ENCODE results near the gene CLIP1. TPM values are rescaled to one million over a fixed set of nuclear protein-coding genes. Genes with fewer than 3 reads are reported as not detected.
"Not testable (repeated sequence)": the region's sequence is repeated elsewhere in the genome, so short reads cannot be mapped to it uniquely, and the experiment has no call there.

The CLIP1 gene
- total RNA-seq (69.2 TPM), polyA plus RNA-seq (53.4 TPM)

DNA sequence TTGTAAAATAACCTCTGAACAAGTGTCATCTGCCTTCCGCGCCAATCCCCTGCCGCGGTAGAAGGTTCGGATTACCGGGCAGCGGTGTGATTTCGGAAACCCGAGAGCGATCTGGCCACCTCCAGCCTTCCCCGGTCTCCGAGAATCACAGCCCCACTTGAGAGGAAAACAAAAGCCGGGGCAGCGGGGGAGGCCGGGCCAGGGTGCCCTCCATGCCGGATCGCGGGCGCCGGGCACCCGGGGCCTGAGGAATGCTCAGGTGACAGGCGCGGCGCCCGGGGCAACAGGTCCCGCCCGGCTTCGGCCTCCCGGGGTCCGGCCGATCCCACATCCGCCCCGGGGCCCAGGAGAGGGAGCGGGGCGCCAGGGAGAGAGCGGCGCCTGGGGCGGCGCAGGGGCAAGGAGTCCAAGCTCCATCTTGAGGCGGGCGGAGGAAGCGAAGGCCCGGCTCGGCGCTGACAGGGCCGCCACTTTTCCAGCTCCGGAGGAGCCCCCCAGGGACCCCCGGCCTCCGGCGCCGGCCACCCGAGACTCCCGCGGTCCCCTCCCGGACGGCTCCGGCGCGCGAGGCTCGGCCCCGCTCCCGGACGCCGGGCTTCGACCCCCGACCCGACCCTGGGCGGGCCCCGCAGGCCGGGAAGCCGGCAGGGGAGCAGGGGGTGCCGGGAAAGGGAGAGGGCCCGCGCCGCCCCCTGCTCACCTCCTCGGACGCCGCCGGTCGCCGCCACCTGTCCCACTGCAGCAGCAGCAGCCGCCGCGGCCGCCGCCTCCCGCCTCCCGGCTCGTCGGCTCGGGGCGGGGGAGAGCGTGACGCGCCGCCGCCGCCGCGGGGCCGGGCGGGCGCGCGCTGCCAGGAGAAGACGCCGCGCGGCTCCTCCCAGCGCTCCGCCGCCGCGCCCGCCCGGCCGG is at the start of gene CLIP1:
TSS of gene CLIP1 (minus strand) at position 849 of the 909 bp plus-strand sequence. CDS start 42,217 bp downstream, outside the sequence.
- no peak for DNase-seq (ENCODE audit: extremely low spot score)
- no peaks in the 10 kb centered on the region for H3K4me1 ChIP-seq (ENCODE audit: insufficient read depth)
- H3K4me3 ChIP-seq (ENCODE audit: low read depth, low read length) = peak within 1 kb of the TSS; percentile 92
- under 1% methylated on average over 114 of the region's 118 CpGs for WGBS
- H3K36me3 ChIP-seq (ENCODE audit: insufficient read depth) = no peaks in the 10 kb centered on the region
- H3K27ac ChIP-seq (ENCODE audit: low read depth) = peak within 1 kb of the TSS; percentile 92

DNA sequence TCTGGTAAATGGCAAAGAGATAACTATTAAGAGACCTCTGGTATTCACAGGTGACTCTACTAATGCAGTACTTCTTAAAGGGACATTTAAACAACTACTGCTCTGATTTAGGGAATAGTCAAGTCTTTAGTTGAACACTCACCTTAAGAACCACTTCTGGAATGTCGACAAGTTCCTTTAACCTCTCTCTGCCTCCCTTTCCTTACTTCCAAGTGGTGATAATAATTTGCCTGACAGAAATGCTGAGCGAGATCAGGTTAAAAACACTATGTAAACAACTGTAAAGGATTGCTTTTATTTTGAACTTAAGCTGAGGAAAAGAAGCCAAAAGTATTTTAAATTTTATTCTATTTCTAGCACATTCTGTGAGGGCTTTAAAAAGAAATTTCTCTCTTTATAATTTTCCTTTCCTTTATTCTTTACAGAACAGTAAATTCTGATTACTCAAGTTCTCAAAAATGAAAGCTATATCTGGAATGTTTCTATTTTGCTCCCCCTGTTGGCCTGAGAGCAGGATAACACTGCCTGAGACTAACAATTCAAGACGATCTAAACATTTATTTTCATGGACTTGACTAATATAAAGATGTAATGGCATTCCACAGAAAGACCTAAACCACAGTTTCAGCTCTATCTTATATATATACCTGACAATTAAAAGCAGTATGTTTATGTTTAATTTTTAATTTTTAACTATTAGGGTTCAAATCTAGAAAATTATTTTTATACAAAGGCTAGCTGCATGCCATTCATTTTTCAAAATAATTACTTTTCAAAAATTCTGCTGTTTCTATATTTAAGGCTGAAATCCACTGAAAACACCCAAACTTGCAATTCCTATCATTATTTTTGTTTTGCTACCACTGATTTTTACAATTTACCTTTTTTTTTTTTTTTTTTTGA is 49.1 kb upstream of the CLIP1 start:
- no peaks in the 10 kb centered on the region for H3K4me1 ChIP-seq (ENCODE audit: insufficient read depth)

DNA sequence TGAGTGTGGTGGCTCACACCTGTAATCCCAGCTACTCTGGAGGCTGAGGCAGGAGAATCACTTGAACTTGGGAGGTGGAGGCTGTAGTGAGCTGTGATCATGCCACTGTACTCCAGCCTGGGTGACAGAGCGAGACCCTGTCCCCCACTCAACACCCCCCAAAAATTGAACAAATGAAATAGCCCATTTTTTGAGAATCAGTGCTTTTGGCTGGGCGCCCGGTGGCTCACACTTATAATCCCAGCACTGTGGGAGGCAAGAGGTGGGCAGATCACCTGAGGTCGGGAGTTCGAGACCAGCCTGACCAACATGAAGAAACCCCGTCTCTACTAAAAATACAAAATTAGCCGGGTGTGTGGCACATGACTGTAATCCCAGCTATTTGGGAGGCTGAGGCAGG is 48.1 kb upstream of the CLIP1 start:
- not testable (repeated sequence) for H3K27ac ChIP-seq (ENCODE audit: low read depth); H3K4me1 ChIP-seq (ENCODE audit: insufficient read depth); H3K4me3 ChIP-seq (ENCODE audit: low read depth, low read length); H3K36me3 ChIP-seq (ENCODE audit: insufficient read depth); DNase-seq (ENCODE audit: extremely low spot score)
- WGBS = 93% methylated on average over 7 of the region's 7 CpGs

More for the DNA sequence above, 49.1 kb upstream of the CLIP1 start:
- peaks cover 5% of the 10 kb centered on the region for H3K36me3 ChIP-seq (ENCODE audit: insufficient read depth)
- no peak overlapping the region for H3K4me3 ChIP-seq (ENCODE audit: low read depth, low read length)
- peak overlapping the region; percentile 59 for H3K27ac ChIP-seq (ENCODE audit: low read depth)
- peak; percentile 59 for DNase-seq (ENCODE audit: extremely low spot score)
- WGBS = 21% methylated on average over 3 of the region's 3 CpGs

DNA sequence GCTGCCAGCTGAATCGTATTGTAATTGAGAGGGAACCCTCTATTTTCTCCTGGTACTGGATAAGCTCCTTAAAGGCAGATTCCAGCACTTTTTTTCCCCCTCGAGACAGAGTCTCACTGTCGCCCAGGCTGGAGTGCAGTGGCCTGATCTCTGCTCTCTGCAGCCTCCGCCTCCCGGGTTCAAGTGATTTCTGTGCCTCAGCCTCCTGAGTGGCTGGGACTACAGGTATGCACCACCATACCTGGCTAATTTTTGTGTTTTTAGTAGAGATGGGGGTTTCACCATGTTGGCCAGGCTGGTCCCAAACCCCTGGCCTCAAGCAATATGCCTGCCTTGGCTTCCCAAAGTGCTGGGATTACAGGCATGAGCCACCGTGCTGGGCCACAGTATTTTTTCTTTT is 47.4 kb upstream of the CLIP1 start:
- 85% methylated on average over 6 of the region's 6 CpGs for WGBS
- not testable (repeated sequence) for H3K4me1 ChIP-seq (ENCODE audit: insufficient read depth); H3K27ac ChIP-seq (ENCODE audit: low read depth); DNase-seq (ENCODE audit: extremely low spot score); H3K36me3 ChIP-seq (ENCODE audit: insufficient read depth); H3K4me3 ChIP-seq (ENCODE audit: low read depth, low read length)

DNA sequence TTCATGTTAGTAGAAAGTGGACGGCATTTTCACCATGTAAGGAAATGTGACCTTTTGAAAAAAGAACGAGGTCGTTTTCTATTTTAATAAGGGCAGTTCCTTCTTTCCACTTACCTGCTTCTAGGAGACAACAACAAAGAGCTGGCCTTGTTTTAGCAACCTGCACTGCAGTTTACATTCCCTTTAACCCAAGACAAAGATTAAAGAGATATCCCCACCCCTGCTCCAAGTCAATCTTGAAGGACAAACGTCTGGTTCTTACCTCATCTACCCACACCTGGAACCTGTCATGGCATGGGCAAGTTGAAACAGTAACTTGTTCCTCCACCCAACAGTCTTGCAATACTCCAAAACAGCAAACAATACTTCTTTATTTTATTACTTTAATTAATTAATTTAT is 45.5 kb upstream of the CLIP1 start:
- H3K27ac ChIP-seq (ENCODE audit: low read depth) = no peak overlapping the region
- DNase-seq (ENCODE audit: extremely low spot score) = peak; percentile 58

DNA sequence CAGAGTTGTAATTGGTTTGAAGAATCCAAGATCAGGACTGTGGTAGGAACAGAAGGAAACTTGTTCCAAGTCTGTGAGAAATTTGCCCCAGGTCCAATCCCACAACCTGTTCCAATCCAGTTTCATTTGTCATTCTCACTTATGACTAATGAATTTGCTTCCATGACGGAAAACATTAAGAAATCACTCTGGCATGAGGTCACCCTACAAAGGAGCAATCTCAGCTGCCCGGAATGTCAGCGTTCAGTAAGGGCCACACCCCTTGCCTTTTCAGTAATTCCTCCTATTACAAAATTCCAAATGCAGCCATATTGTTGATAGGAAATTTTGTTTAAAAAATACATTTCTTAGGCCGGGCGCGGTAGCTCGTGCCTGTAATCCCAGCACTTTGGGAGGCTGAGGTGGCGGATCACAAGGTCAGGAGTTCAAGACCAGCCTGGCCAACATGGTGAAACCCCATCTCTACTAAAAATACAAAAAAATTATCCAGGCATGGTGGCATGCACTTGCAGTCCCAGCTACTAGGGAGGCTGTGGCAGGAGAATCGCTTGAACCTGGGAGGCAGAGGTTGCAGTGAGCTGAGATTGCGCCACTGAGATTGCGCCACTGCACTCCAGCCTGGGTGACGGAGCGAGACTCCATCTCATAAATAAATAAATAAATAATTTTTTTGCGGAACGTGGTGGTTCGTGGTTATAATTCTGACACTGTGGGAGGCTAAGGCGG is 42.0 kb upstream of the CLIP1 start:
- not testable (repeated sequence) for H3K36me3 ChIP-seq (ENCODE audit: insufficient read depth); H3K4me1 ChIP-seq (ENCODE audit: insufficient read depth); DNase-seq (ENCODE audit: extremely low spot score); H3K27ac ChIP-seq (ENCODE audit: low read depth); H3K4me3 ChIP-seq (ENCODE audit: low read depth, low read length)
- WGBS = 76% methylated on average over 17 of the region's 17 CpGs

More for the DNA sequence above, 45.5 kb upstream of the CLIP1 start:
- H3K36me3 ChIP-seq (ENCODE audit: insufficient read depth) = no peaks in the 10 kb centered on the region
- H3K4me1 ChIP-seq (ENCODE audit: insufficient read depth) = no peaks in the 10 kb centered on the region
- H3K4me3 ChIP-seq (ENCODE audit: low read depth, low read length) = no peak overlapping the region
- 70% methylated on average over 4 of the region's 4 CpGs for WGBS

DNA sequence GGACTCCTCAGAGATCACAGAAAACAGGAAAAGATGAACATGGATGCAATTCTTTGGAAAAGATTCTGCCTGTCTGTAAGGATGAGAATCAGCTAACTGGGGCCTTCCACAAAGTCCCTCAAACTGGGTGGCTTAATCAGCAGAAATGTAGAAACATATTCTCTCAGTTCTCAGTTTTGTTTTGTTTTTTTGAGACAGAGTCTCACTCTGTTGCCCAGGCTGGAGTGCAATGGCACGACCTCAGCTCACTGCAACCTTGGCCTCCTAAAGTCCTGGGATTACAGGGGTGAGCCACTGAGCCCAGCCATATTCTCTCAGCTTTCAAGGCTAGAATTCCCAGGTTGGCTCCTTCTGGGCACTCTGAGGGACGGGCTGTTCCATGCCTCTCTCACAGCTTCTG is 38.2 kb upstream of the CLIP1 start:
- Histone ChIP-seq H3K4me3 (ENCODE audit: low read depth, low read length) (no peak overlapping the region), H3K36me3 (ENCODE audit: insufficient read depth) (no peaks in the 10 kb centered on the region), H3K4me1 (ENCODE audit: insufficient read depth) (no peaks in the 10 kb centered on the region), H3K27ac (ENCODE audit: low read depth) (no peak overlapping the region)
- WGBS = 79% methylated on average over 2 of the region's 2 CpGs
- DNase-seq (ENCODE audit: extremely low spot score) = no peak

DNA sequence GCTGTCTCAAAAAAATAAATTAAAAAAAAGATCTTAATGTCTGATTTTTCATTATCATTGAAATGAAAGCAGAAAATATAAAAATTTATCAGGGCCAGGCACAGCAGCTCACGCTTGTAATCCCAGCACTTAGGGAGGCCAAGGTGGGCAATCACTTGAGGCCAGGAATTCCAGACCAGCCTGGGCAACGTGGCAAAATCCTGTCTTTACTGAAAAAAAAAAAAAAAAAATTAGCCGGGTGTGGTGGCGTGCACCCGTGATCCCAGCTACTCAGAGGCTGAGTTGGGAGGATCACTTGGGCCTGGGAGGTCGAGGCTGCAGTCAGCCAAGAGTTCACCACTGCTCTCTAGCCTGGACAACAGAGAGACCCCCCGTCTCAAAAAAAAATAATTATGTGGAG is 37.6 kb upstream of the CLIP1 start:
- no peaks in the 10 kb centered on the region for H3K4me1 ChIP-seq (ENCODE audit: insufficient read depth)
- H3K27ac ChIP-seq (ENCODE audit: low read depth) = no peak overlapping the region
- 90% methylated on average over 7 of the region's 7 CpGs for WGBS
- no peaks in the 10 kb centered on the region for H3K36me3 ChIP-seq (ENCODE audit: insufficient read depth)
- DNase-seq (ENCODE audit: extremely low spot score) = no peak
- no peak overlapping the region for H3K4me3 ChIP-seq (ENCODE audit: low read depth, low read length)

DNA sequence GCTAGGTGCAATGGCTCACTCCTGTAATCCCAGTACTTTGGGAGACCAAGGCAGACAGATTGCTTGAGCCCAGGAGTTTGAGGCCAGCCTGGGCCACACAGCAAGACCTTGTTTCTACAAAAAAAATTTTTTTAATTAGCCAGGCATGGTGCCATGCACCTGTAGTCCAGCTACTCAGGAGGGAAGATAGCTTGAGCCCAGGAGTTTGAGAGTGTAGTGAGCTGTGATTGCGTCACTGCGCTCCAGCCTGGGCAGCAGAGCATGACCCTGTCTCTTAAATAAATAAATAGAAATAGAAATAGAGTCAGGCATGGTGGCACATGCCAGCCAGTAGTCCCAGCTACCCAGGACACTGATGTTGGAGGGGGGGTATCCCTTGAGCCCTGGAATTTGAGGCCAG is 36.7 kb upstream of the CLIP1 start:
- Histone ChIP-seq H3K4me1 (ENCODE audit: insufficient read depth) (no peaks in the 10 kb centered on the region), H3K36me3 (ENCODE audit: insufficient read depth) (no peaks in the 10 kb centered on the region), H3K4me3 (ENCODE audit: low read depth, low read length) (no peak overlapping the region), H3K27ac (ENCODE audit: low read depth) (no peak overlapping the region)
- 95% methylated on average over 2 of the region's 2 CpGs for WGBS
- no peak for DNase-seq (ENCODE audit: extremely low spot score)

DNA sequence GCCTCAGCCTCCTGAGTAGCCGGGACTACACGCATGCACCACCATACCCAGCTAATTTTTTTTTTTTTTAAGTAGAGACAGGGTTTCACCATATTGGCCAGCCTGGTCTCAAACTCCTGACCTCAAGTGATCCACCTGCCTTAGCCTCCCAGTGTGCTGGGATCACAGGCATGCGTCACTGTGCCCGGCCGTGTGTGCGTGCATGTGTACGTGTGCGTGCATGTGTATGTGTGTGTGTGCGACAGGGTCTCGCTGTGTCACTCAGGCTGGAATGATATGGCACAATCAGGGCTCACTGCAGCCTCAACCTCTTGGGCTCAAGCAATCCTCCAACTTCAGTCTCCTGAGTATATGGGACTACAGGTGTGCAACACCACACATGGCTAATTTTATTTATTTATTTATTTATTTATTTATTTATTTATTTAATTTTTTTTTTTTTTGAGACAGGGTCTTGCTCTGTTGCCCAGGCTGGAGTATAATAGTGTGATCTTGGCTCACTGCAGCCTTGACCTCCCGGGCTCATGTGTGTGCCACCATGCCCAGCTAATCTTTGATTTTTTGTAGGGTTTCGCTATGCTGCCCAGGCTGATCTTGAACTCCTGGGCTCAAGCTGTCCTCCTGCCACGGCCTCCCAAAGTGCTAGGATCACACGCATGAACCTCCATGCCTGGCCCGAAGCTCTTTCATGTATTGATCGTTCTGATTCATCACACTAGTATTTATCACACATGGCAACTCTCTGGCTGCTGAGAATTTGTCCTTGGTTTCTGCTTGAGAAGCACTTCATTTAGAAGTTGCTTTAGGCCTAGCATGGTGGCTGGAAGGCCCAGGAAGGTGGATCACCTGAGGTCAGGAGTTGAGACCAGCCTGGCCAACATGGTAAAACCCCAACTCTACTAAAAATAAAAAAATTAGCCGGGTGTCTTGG is 35.9 kb upstream of the CLIP1 start:
- Histone ChIP-seq H3K36me3 (ENCODE audit: insufficient read depth) (no peaks in the 10 kb centered on the region), H3K27ac (ENCODE audit: low read depth) (no peak overlapping the region), H3K4me1 (ENCODE audit: insufficient read depth) (no peaks in the 10 kb centered on the region), H3K4me3 (ENCODE audit: low read depth, low read length) (no peak overlapping the region)
- WGBS = 96% methylated on average over 17 of the region's 17 CpGs
- no peak for DNase-seq (ENCODE audit: extremely low spot score)

DNA sequence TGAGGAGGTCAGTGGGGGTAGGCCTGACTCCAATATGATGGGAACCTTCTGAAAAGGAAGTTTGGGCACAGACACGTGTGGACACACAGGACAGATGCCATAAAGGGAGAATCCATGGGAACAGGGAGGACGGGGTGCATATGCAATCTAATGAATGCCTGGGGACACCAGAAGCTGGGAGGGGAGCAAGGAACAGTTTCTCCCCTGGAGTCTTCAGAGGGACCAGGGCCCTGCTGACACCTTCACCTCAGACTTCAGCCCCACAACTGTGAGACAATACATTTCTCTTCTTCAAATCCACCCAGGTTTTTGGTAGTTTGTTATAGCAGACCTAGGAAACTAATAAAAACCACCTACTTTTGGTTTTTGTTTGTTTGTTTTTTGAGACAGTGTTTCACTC is 35.2 kb upstream of the CLIP1 start:
- no peak for DNase-seq (ENCODE audit: extremely low spot score)
- no peaks in the 10 kb centered on the region for H3K36me3 ChIP-seq (ENCODE audit: insufficient read depth)
- 66% methylated on average over 2 of the region's 2 CpGs for WGBS
- no peak overlapping the region for H3K4me3 ChIP-seq (ENCODE audit: low read depth, low read length)
- H3K27ac ChIP-seq (ENCODE audit: low read depth) = no peak overlapping the region
- no peaks in the 10 kb centered on the region for H3K4me1 ChIP-seq (ENCODE audit: insufficient read depth)

DNA sequence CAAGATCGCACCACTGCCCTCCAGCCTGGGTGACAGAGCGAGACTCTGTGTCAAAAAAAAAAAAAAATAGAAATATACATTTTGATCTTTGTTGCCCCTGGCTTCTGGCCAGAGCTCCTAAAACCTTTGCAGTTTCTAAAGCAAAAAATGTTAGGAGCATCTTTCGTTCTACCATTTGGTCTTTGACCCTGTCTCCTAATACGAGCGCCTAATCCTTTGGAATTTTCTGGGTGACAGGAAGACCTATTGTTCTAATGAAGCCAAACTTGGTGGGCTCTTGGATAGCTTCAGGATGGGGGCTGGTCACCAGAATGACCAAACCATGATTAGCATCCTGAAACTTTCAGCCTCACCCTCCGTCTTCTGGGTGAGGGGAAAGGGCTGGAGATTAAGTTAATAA is 32.3 kb upstream of the CLIP1 start:
- DNase-seq (ENCODE audit: extremely low spot score) = no peak
- H3K4me1 ChIP-seq (ENCODE audit: insufficient read depth) = no peaks in the 10 kb centered on the region
- no peak overlapping the region for H3K4me3 ChIP-seq (ENCODE audit: low read depth, low read length)
- WGBS = 63% methylated on average over 6 of the region's 6 CpGs
- no peak overlapping the region for H3K27ac ChIP-seq (ENCODE audit: low read depth)
- no peaks in the 10 kb centered on the region for H3K36me3 ChIP-seq (ENCODE audit: insufficient read depth)

Measured in urinary bladder (tissue), 4 donors.